NCI-H2029 (cell line): ENCODE results near the gene PCDH18.
"Not testable (repeated sequence)": the region's sequence is repeated elsewhere in the genome, so short reads cannot be mapped to it uniquely, and the experiment has no call there.

Source experiments
- DNase-seq: peaks from one replicate; lab custom pipeline; 2025; lab: John Stamatoyannopoulos, UW

Gene PCDH18, protein sequence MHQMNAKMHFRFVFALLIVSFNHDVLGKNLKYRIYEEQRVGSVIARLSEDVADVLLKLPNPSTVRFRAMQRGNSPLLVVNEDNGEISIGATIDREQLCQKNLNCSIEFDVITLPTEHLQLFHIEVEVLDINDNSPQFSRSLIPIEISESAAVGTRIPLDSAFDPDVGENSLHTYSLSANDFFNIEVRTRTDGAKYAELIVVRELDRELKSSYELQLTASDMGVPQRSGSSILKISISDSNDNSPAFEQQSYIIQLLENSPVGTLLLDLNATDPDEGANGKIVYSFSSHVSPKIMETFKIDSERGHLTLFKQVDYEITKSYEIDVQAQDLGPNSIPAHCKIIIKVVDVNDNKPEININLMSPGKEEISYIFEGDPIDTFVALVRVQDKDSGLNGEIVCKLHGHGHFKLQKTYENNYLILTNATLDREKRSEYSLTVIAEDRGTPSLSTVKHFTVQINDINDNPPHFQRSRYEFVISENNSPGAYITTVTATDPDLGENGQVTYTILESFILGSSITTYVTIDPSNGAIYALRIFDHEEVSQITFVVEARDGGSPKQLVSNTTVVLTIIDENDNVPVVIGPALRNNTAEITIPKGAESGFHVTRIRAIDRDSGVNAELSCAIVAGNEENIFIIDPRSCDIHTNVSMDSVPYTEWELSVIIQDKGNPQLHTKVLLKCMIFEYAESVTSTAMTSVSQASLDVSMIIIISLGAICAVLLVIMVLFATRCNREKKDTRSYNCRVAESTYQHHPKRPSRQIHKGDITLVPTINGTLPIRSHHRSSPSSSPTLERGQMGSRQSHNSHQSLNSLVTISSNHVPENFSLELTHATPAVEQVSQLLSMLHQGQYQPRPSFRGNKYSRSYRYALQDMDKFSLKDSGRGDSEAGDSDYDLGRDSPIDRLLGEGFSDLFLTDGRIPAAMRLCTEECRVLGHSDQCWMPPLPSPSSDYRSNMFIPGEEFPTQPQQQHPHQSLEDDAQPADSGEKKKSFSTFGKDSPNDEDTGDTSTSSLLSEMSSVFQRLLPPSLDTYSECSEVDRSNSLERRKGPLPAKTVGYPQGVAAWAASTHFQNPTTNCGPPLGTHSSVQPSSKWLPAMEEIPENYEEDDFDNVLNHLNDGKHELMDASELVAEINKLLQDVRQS

DNA sequence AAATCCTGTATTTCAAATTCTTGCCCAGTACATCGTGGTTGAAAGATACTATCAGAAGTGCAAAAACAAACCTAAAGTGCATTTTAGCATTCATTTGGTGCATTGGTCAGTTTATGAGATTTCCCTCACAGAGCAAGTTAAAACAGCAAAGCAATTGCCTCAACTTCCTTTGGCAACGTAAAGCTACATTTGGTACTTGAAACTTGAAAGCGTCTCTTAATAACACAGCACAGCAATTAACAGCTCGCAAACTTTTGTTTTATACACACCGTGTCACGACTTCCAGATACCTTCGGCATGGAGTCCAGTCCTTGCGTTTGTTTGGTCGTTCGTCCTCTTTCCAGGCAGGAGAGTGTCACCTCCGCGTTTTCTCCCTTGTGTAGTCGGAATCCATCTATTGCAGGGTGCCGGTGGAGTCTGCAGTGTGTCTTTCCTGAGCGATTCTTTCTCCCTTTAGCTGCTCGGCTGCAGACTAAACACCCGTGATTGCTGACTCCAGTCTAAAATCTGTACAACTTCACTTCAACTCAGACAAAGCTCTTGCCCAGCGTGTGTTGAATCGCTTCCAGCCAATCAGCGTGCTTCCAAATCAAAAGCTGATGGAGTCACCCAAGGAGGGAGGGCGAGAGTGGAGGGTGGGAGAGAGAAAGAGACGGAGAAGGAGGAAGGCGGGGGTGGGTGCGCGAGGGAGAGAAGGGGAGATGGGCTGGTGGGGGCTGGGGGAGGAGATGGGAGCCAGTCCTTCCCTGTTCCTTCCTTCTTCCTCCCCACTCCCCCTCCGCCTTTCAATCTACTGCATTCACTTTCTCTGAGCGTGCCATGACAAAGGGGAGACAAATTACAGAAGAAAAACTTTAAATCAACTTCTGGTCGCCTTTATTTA lies at the start of gene PCDH18:
Gene PCDH18, minus strand, starts transcription at position 509 of the 883 bp plus-strand sequence. Its CDS starts 406 bp downstream, at position 103.
- DNase-seq = no peak

DNA sequence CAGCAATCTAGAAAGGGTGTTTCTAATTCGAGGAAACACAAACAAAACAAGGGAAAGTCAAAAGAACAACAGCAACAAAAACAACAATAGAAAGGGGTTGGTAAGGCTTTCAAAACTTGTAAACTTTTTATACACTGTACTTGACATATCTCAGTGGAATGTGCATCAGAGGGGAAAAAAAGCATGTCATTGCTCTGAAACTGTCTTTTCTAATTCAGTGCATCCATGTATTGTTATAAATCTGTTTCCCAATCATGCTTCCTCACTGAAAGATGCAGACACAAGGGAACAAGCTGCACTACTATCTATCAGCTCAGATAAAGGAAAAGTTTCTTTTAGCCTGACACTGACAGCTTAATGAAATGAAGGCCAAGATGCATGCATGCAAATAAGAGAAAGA lies 44.2 kb upstream of the PCDH18 start:
- no peak for DNase-seq

- no peak for DNase-seq
Measured at GRCh38 chr4:137572647-137573046, 40.4 kb upstream of the PCDH18 start.

GRCh38 chr4:137572163-137572562 lies 39.9 kb upstream of the PCDH18 start:
- DNase-seq = no peak

DNA sequence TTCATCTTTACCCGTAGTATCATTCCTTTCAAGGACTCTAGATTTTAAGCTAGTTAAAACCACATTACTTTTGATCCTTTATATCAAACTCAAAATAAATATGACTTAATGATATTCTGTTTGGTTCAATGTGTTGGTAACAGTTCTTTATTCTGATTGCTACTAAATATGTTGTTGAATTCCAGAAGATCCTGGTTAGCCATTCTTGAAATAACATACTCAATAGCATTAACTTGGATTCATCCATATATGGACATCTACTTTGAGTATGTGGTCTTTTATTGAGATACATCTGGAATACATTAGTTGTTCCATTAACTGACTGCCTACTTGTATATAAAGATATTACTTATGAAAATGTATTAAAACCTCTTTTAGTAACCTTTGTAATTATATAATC lies 27.5 kb upstream of the PCDH18 start:
- DNase-seq = no peak

DNA sequence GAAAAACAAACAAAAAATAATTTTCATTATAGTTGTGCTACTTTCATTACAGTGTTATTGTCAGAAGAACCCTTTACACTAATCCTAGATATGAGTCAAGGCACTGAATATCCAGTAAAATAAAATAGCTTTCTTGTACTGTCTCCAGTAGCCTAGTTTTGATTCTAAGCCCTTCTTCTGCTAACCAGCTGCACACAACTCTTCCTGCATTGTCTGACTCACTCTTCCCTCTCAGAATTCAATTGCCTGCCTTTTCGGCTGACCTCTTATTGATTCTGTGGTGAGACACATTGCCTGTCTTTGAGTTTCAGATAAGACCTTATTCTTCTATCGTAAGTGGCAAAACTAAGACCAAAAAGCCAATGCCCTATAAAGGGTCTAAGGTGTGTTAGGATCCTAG lies 26.7 kb upstream of the PCDH18 start:
- no peak for DNase-seq

DNA sequence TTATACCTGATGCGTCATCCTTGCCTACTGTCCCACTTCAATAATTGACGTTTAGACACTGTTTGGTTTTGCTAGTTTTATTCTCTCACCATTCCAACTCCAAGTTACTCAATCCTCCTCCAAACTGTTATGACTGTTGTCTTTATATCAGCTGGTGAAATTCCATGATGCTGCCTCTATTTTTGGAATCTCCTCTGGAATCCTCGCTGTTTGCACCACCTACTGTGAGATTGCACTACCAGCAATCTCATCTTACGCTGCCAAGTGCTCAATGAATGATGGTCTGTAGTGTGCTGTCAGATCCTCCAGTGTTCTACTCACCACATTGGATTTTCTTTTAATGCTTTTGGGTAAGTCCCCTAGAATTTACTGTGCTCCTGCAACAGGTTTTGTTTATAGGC lies 13.2 kb upstream of the PCDH18 start:
- no peak for DNase-seq

GRCh38 chr4:137543648-137544047 lies 11.4 kb upstream of the PCDH18 start:
- no peak for DNase-seq

GRCh38 chr4:137543198-137543597 lies 10.9 kb upstream of the PCDH18 start:
- DNase-seq = no peak

GRCh38 chr4:137541876-137542646 lies 9.8 kb upstream of the PCDH18 start:
- no peak for DNase-seq

DNA sequence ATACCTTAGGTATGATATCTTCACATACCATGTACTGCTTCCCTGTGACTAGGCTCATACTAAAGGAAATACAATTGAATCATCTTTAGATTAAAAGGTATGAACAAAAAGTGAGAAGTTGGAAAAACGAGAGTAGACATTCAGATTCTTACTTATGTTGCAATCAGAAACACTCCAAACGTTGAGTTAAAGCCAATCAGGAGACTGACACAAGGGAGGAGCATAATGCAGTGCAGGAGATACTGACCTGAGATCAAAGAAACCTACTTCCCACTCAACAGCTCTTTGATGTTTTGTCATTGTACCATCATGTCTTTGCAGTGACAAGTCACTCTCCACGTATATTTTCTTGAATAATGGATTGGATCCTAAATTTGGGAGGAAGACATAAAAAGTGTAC lies 8.9 kb upstream of the PCDH18 start:
- DNase-seq = no peak

DNA sequence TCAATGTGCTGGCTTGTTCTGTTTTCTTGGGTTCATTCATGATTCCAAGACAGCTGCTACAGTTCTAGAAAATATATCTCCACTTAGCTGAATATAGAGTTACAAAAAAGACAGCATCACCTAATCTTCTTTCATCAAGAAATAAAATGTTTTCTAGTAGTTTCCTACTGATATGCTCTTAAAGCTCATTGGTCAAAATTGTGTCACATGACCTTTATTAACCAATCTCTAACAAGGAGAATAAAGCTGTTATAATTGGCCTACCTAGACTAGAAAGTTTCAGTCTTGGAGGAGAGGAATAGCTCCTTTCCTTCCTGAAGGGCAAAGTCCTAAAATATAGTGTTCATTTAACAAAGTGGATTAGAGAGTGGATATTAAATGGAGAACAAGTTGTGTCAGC lies 8.1 kb upstream of the PCDH18 start:
- no peak for DNase-seq

- DNase-seq = no peak
Measured at GRCh38 chr4:137538526-137538925, 6.2 kb upstream of the PCDH18 start.

- DNase-seq = not testable (repeated sequence)
Measured at GRCh38 chr4:137537807-137538206, 5.5 kb upstream of the PCDH18 start.

GRCh38 chr4:137536789-137537561 lies 4.7 kb upstream of the PCDH18 start:
- DNase-seq = no peak

- DNase-seq = no peak
Measured at GRCh38 chr4:137535718-137536117, 3.4 kb upstream of the PCDH18 start.

- no peak for DNase-seq
Measured at GRCh38 chr4:137534516-137534915, 2.2 kb upstream of the PCDH18 start.

DNA sequence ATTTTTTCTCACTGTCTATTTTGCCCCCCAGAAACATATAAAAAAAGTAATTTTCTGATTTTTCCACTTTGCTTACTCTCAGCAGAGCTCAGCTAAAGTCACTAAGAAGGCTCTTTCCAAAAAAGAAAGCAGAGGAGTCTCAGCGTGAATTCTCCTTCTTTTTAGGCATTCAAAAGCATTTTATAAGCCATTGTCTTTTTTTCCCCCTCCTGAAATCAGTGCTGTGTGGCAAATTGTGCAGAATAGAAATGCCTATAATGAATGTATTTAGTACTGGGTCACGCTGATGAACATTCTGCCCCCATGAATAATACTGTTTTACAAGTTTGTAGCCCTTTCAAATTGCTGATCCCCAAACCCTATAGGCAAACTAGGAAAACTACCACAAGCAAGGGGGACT lies 1.6 kb upstream of the PCDH18 start:
- no peak for DNase-seq

GRCh38 chr4:137532869-137533236 lies 559 bp upstream of the PCDH18 start:
- no peak for DNase-seq
